ENCODE measurements around the gene IL1RAPL1. TPM values are rescaled to one million over a fixed set of nuclear protein-coding genes. Genes with fewer than 3 reads are reported as not detected.

IL1RAPL1 gene
- total and polyA plus RNA-seq, 9 of the 15 experiments (the other 6 are each of a cell fraction or from before 2014, with no cell fraction given): 0.04 to 0.07 (median 0.04) TPM; not detected in 6

GRCh38 chrX:28552882-28553829, 34.1 kb upstream of the IL1RAPL1 start:
- Histone ChIP-seq H4K20me1 (replicated peaks; ENCODE audit: control insufficient read depth, insufficient read depth, low read length) (no peaks in the 10 kb centered on the region), H3K9me3 (replicated peaks; ENCODE audit: control insufficient read depth, insufficient read depth, low read depth, low read length) (no peaks in the 10 kb centered on the region), H3K27ac (ENCODE audit: extremely low read depth, low read depth, low read length) (no peak overlapping the region), H3K9ac (ENCODE audit: insufficient read depth in 1 of 2, low read depth in 2 of 2, low read length in 2 of 2) (no peak overlapping the region), H3K4me1 (replicated peaks in 1 of 2; ENCODE audit: control insufficient read depth in 2 of 2, insufficient read depth in 2 of 2, low read length in 2 of 2) (no peaks in the 10 kb centered on the region), H3K27me3 (ENCODE audit: control insufficient read depth in 2 of 2, insufficient read depth in 2 of 2, low read length in 2 of 2) (no peaks in the 10 kb centered on the region), H2AFZ (ENCODE audit: low read depth, low read length) (no peak overlapping the region), H3K4me3 (no peak overlapping the region), H3K4me2 (ENCODE audit: insufficient read depth, low read length) (no peak overlapping the region), H3K79me2 (ENCODE audit: control insufficient read depth, insufficient read depth, low read length) (no peaks in the 10 kb centered on the region), H3K36me3 (ENCODE audit: control insufficient read depth, insufficient read depth, low read length) (no peaks in the 10 kb centered on the region), H3K9me1 (ENCODE audit: control insufficient read depth, insufficient read depth, low read length) (no peaks in the 10 kb centered on the region)
- 0% methylated on average over 1 of the region's 1 CpG for WGBS (ENCODE audit: insufficient coverage, low coverage, missing lambda C conversion rate)
- FAIRE-seq: no peak
- in situ Hi-C loops (cut with MboI) (no loop called here), intact Hi-C loops (cut with micrococcal nuclease) (no loop called here)
- DNase-seq (ENCODE audit: extremely low read depth in 1 of 4, low spot score in 3 of 4): no peak
- CTCF ChIA-PET (ENCODE audit: low intra/inter-chr PET ratio): no interaction called here
- POLR2A ChIA-PET: no interaction called here
- BruUV-seq (replicated peaks): no TSS peak
- ATAC-seq: no peak
- TF ChIP-seq ZNF41 (CRISPR knock-in tag; conservative IDR thresholded peaks at IDR 0.05) (no peak), POLR3A (IDR thresholded peaks at IDR 0.05; ENCODE audit: borderline replicate concordance, extremely low read depth, insufficient read depth, insufficient read length) (no peak), PURB (CRISPR knock-in tag; IDR thresholded peaks at IDR 0.05; ENCODE audit: low read depth) (no peak), EZH2 (IDR thresholded peaks at IDR 0.05; ENCODE audit: borderline replicate concordance, low read depth, low read length) (no peak), ZNF175 (CRISPR knock-in tag; IDR thresholded peaks at IDR 0.05; ENCODE audit: low read depth) (no peak), ZNF586 (CRISPR knock-in tag; conservative IDR thresholded peaks at IDR 0.05) (no peak), NFE2 (IDR thresholded peaks at IDR 0.05; ENCODE audit: low read depth) (no peak), DMBX1 (CRISPR knock-in tag; IDR thresholded peaks at IDR 0.05; ENCODE audit: borderline replicate concordance) (no peak), USF2 (CRISPR knock-in tag; IDR thresholded peaks at IDR 0.05) (no peak), ZBTB7A (IDR thresholded peaks at IDR 0.05; ENCODE audit: borderline replicate concordance, control insufficient read depth, low read depth, low read length) (no peak)
- TF ChIP-seq, protein P1, sequence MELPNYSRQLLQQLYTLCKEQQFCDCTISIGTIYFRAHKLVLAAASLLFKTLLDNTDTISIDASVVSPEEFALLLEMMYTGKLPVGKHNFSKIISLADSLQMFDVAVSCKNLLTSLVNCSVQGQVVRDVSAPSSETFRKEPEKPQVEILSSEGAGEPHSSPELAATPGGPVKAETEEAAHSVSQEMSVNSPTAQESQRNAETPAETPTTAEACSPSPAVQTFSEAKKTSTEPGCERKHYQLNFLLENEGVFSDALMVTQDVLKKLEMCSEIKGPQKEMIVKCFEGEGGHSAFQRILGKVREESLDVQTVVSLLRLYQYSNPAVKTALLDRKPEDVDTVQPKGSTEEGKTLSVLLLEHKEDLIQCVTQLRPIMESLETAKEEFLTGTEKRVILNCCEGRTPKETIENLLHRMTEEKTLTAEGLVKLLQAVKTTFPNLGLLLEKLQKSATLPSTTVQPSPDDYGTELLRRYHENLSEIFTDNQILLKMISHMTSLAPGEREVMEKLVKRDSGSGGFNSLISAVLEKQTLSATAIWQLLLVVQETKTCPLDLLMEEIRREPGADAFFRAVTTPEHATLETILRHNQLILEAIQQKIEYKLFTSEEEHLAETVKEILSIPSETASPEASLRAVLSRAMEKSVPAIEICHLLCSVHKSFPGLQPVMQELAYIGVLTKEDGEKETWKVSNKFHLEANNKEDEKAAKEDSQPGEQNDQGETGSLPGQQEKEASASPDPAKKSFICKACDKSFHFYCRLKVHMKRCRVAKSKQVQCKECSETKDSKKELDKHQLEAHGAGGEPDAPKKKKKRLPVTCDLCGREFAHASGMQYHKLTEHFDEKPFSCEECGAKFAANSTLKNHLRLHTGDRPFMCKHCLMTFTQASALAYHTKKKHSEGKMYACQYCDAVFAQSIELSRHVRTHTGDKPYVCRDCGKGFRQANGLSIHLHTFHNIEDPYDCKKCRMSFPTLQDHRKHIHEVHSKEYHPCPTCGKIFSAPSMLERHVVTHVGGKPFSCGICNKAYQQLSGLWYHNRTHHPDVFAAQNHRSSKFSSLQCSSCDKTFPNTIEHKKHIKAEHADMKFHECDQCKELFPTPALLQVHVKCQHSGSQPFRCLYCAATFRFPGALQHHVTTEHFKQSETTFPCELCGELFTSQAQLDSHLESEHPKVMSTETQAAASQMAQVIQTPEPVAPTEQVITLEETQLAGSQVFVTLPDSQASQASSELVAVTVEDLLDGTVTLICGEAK (IDR thresholded peaks at IDR 0.05): no peak
- TF ChIP-seq, protein P1 (CRISPR knock-in tag; IDR thresholded peaks at IDR 0.05): no peak

Measured in K562 (cell line).